Suprapubic skin (tissue), 4 donors: Measurements from ENCODE around the gene PCGF3.

Experiments
- CTCF ChIP-seq, 2 donors: fragments of 200-600 bp in 1 of 2; fragments of 450-650 bp in 1 of 2; sonication (generic) in 1 of 2; IDR thresholded peaks; one replicate each; pipeline ENCODE4 v1.5.1; 2016 to 2019; ENCODE audit warnings: antibody characterized with exemption in 2 of 2, mild to moderate bottlenecking in 1 of 2, moderate library complexity in 1 of 2
- EP300 ChIP-seq: sonication (generic); formaldehyde crosslinking; IDR thresholded peaks from one replicate; pipeline ENCODE4 v1.6.1; 2017; ENCODE audit warnings: antibody characterized with exemption
- POLR2A ChIP-seq, 2 donors: fragments of 450-650 bp; IDR thresholded peaks; one replicate each; pipeline ENCODE4 v1.6.1; 2017; ENCODE audit warnings: antibody characterized with exemption in 2 of 2, mild to moderate bottlenecking in 2 of 2, moderate library complexity in 2 of 2
- POLR2AphosphoS5 ChIP-seq, 3 donors: sonication (generic); formaldehyde crosslinking; IDR thresholded peaks; one replicate each; pipeline ENCODE4 v1.6.1; 2017; ENCODE audit warnings: antibody characterized with exemption in 3 of 3

GRCh38 chr4:712916-713632, 7.4 kb downstream of the PCGF3 start:
- TF ChIP-seq CTCF (IDR thresholded peaks at IDR 0.05): no peak
- no peak for TF ChIP-seq POLR2A (IDR thresholded peaks at IDR 0.05)
- TF ChIP-seq POLR2AphosphoS5 (IDR thresholded peaks at IDR 0.05): no peak
- TF ChIP-seq EP300: no peak
